GM08714 (cell line): ENCODE data around the gene NTRK1.
"Not testable (repeated sequence)": the region's sequence is repeated elsewhere in the genome, so short reads cannot be mapped to it uniquely, and the experiment has no call there.

Experiments used
- H3K4me3 ChIP-seq: fragments of 200-500 bp; sonication (Bioruptor generic); 2 replicates; pipeline ENCODE4 v1.5.1; 2014; ENCODE audit warnings: mild to moderate bottlenecking, low read length, inconsistent platforms
- ZNF274 ChIP-seq: IDR thresholded peaks from 2 replicates; pipeline ENCODE4 v1.6.1; 2012; ENCODE audit warnings: mild to moderate bottlenecking, low read depth, low read length

NTRK1 gene

GRCh38 chr1:156911577-156912298 is 51.1 kb downstream of the NTRK1 start:
- TF ChIP-seq ZNF274, result no peak
- no peak overlapping the region for H3K4me3 ChIP-seq

GRCh38 chr1:156912310-156912709 is 51.6 kb downstream of the NTRK1 start:
- H3K4me3 ChIP-seq, result no peak overlapping the region

DNA sequence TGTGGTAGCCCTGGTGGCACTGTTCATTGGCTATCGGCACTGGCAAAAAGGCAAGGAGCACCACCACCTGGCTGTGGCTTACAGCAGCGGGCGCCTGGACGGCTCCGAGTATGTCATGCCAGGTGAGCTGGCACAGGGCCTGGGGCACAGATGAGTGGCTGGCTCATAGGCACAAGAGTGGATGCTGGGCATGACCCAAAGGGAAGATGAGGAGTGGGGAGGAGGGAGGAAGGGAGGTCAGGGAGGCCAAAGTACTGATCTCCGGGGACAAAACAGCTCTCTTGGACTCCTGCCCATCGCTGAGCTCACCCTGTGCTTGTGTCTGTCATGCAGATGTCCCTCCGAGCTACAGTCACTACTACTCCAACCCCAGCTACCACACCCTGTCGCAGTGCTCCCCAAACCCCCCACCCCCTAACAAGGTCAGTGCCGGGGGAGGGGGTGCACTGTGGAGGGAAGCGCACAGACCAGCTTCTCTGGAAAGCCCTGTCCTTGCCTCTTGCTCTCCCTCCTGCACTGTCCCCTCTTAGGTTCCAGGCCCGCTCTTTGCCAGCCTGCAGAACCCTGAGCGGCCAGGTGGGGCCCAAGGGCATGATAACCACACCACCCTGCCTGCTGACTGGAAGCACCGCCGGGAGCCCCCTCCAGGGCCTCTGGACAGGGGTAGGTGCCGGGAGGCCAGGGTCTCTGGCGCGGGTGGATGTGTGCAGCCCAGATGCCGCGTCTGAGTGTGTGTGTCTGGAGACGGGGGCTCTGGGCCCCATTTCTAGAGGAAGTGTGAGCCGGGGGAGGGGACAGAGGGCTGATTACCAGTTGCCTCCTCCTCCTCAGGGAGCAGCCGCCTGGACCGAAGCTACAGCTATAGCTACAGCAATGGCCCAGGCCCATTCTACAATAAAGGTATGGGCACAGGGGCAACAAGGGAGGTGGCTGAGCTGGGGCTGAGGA is 52.5 kb downstream of the NTRK1 start:
- TF ChIP-seq ZNF274, result no peak
- no peak overlapping the region for H3K4me3 ChIP-seq

More at GRCh38 chr1:156912310-156912709, 51.6 kb downstream of the NTRK1 start:
- no peak for TF ChIP-seq ZNF274

- H3K4me3 ChIP-seq, result no peak overlapping the region
- TF ChIP-seq ZNF274, result no peak
Measured at GRCh38 chr1:156913809-156914387, 53.2 kb downstream of the NTRK1 start.

- no peak for TF ChIP-seq ZNF274
- no peak overlapping the region for H3K4me3 ChIP-seq
Measured at GRCh38 chr1:156914440-156914856, 53.8 kb downstream of the NTRK1 start.

DNA sequence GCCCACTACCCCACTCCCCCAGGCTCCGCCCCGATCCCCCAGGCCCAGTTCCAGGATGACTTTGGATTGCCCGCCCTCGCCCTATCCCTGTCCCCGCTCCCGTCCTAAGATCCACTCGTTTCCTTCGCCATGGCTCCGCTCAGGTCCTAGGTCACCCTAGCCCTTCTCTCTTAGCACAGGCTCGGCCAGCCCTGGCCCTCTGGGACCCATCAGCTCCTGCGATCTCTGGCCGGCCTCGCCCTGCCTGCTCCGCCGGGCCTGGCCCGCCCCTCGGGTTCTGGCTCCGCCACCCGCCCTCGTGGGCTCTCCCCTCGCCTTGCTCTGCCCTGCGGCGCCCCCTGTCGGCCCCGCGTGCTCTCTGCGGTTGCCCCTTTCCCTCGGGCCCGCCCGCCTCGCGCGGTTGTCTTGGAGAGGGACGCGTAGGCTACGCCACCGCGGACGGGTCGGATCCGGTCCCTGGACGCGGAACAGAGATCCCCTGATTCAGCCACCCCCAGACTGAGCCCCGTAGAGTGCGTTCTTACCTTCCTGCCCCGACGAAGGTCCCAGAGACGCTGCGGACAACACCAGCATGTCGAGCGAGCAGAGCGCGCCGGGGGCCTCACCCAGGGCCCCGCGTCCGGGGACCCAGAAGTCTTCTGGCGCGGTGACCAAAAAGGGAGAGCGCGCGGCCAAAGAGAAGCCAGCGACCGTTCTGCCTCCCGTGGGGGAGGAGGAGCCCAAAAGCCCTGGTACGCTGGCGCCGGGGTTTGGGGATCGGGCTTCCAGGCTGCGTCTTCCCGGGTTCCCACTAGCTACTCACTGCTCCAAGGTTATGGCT is 59.8 kb downstream of the NTRK1 start, which contains the start of gene LRRC71:
LRRC71 (plus strand) TSS at position 400 of the 820 bp plus-strand sequence; CDS start at position 572, 172 bp downstream.
- no peak for TF ChIP-seq ZNF274
- no peak within 1 kb of the TSS for H3K4me3 ChIP-seq

- no peak for TF ChIP-seq ZNF274
- H3K4me3 ChIP-seq, result no peak overlapping the region
Measured at GRCh38 chr1:156921053-156921529, 60.4 kb downstream of the NTRK1 start.

DNA sequence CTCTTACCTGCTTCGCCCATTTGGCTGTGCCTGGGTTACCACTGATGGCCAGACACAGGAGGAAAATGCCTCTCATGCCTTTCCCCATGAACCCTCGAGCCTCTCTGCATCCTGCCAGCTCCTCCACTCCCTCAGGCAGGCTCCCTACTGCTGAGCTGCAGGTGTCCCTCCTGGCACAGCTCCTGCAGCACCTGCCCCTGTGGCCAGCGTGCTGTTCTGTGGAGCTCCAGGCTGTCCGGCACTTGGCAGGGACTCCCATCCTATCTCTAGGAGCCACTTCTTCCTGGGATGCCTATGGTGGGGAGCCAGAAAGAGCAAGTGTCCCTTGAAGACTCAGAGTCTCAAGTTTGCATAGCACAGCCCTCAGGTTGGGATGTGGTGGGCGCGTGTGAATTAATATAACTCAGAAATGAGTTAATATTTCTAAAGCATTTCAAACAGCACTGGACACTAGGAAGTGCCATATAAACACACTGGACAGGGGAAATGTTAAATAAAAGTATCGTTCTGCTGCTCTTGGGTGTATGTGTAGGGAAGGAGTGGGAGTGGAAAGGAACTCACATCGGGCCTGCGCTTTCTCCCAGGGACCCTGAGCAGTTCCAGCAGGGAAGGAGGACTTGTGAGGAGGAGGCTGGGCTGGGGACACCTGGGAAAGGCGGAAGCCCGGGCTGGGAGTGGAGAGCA is 62.5 kb downstream of the NTRK1 start:
- H3K4me3 ChIP-seq, result no peak overlapping the region
- no peak for TF ChIP-seq ZNF274

DNA sequence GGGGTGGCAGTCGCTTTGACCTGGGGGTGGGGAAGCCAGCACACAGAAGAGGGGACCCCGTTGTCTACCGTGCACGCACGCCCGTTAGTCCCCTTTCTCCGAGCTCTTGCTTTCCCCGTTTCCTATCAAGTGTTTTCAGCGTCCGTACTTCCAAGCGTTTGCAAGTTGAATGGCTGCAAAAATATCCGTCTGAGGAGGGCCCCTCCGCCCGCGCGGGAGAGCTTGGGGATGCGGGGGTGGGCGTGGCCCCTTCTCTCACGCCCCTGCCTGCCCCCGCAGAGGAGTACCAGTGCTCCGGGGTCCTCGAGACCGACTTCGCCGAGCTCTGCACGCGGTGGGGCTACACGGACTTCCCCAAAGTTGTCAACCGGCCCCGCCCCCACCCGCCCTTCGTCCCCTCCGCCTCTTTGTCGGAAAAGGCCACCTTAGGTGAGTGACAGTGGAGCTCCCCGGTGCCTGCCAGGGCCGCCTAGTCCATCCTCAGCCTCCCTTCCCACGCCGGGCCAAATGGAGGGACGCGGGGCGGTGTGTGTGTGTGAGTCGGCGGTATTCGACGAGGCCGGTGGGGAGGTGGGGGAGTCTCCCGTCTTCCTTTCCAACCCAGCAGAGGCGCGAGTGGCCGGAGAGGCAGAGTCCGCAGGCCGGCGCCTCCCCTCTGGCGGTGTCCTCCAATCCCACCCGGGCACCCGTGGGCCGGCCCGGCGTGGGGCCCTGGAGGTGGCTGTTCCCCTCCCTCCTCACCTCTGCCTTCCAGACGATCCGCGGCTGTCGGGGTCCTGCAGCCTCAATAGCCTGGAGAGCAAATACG is 63.2 kb downstream of the NTRK1 start:
- H3K4me3 ChIP-seq, result no peak overlapping the region
- no peak for TF ChIP-seq ZNF274

GRCh38 chr1:156924478-156925153 is 64.0 kb downstream of the NTRK1 start:
- no peak for TF ChIP-seq ZNF274
- no peak overlapping the region for H3K4me3 ChIP-seq

- TF ChIP-seq ZNF274, result no peak
- H3K4me3 ChIP-seq, result no peak overlapping the region
Measured at GRCh38 chr1:156925154-156926010, 64.7 kb downstream of the NTRK1 start.

GRCh38 chr1:156926175-156926574 is 65.5 kb downstream of the NTRK1 start:
- no peak for TF ChIP-seq ZNF274
- no peak overlapping the region for H3K4me3 ChIP-seq

GRCh38 chr1:156926695-156927094 is 66.0 kb downstream of the NTRK1 start:
- H3K4me3 ChIP-seq, result not testable (repeated sequence)
